Colonic mucosa (tissue), 4 donors: Measurements from ENCODE around the gene CCDC148. TPM values are rescaled to one million over a fixed set of nuclear protein-coding genes. Genes with fewer than 3 reads are reported as not detected.

Experiments
- DNase-seq: peaks from one replicate; pipeline ENCODE4 v3.0.0-alpha.2; 2020
- H3K27ac ChIP-seq: fragments of 200-600 bp; one replicate; pipeline ENCODE4 v1.8.0; 2021
- H3K27me3 ChIP-seq: fragments of 200-600 bp; one replicate; pipeline ENCODE4 v1.8.0; 2021
- H3K36me3 ChIP-seq: fragments of 200-600 bp; one replicate; pipeline ENCODE4 v1.8.0; 2021
- H3K4me1 ChIP-seq: fragments of 200-600 bp; one replicate; pipeline ENCODE4 v1.8.0; 2021; ENCODE audit warnings: mild to moderate bottlenecking
- H3K4me3 ChIP-seq: fragments of 200-600 bp; one replicate; pipeline ENCODE4 v1.8.0; 2021
- H3K9ac ChIP-seq, 2 donors: one replicate each; pipeline ENCODE4 v1.7.0; 2013; ENCODE audit warnings: control low read depth in 2 of 2, low read depth in 2 of 2, low read length in 2 of 2
- H3K9me3 ChIP-seq: fragments of 200-600 bp; one replicate; pipeline ENCODE4 v1.8.0; 2021
- intact Hi-C: fragments of 100-400 bp; cut with DNase I; formaldehyde crosslinking; loops from one replicate; pipeline ENCODE4 v1.14.1; 2022
- total RNA-seq, 2 donors: library from RNA; stranded (reverse); fragmentation: NEBNext Ultra II Directional in 1 of 2; extraction: Animal tissue kit (Norgen Biotek cat#: 25700) in 1 of 2; gene quantifications; one replicate each; pipeline ENCODE4 v1.2.1, GENCODE V29; 2021
- TF ChIP-seq, protein P1 (sequence below): fragments of 200-600 bp; IDR thresholded peaks from one replicate; pipeline ENCODE4 v1.8.0; 2022; ENCODE audit warnings: antibody characterized with exemption, mild to moderate bottlenecking
- donor health status: healthy.
- donor health status: DM: no; HTN: no; CAD: no.
- donor health status: DM: no; HTN: no; CAD: no.

Gene CCDC148
- total RNA-seq, 2 donors from 2014 or later, result 0.13 to 0.49 TPM

DNA sequence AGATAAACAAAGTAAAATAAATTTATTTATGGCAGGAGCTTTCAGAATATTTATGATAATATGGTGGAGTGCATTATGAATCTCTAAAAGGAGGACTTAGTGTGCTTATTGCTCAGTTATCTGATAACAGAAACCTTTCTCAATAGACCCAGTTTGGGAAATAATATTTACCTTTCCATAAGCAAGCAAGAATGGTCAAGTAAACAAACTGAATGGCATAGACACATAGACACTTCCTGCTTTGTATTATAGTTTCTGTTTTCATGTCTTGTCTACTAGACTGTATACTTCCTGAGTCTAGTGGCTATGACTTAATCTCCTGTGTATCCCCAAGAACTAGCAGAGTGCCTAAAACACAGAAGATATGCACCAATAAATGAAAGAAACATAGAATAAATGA is 267.0 kb downstream of the CCDC148 start:
- Histone ChIP-seq H3K4me3 (no peak overlapping the region), H3K27ac (no peak overlapping the region), H3K9me3 (no peaks in the 10 kb centered on the region), H3K27me3 (no peaks in the 10 kb centered on the region), H3K9ac (no peak overlapping the region), H3K36me3 (no peaks in the 10 kb centered on the region), H3K4me1 (peaks cover 5% of the 10 kb centered on the region)
- no peak for DNase-seq
- intact Hi-C loops, result loop anchor here (10.0 kb wide), 1 partner anchor 565 kb away; no protein-coding TSS in a partner anchor
- TF ChIP-seq, protein P1, sequence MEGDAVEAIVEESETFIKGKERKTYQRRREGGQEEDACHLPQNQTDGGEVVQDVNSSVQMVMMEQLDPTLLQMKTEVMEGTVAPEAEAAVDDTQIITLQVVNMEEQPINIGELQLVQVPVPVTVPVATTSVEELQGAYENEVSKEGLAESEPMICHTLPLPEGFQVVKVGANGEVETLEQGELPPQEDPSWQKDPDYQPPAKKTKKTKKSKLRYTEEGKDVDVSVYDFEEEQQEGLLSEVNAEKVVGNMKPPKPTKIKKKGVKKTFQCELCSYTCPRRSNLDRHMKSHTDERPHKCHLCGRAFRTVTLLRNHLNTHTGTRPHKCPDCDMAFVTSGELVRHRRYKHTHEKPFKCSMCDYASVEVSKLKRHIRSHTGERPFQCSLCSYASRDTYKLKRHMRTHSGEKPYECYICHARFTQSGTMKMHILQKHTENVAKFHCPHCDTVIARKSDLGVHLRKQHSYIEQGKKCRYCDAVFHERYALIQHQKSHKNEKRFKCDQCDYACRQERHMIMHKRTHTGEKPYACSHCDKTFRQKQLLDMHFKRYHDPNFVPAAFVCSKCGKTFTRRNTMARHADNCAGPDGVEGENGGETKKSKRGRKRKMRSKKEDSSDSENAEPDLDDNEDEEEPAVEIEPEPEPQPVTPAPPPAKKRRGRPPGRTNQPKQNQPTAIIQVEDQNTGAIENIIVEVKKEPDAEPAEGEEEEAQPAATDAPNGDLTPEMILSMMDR, result no peak

DNA sequence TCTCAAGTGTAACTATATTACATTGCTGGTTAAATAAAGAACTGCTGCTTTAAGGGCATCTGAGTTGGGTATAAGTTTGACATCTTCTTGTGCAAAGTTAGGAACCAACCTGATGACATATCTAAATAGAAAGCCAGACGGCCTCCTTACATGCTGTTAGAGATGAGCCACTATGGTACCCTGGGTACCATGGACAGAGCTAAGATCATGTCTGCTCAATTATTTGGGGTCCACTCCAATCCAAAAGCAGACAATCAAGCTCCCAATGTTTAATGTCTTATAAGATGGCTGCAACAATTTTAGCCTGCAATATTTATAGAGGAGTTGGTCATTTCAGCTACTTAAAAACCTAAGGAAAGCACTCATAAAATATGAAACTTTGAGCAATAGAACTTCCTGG is 268.6 kb downstream of the CCDC148 start:
- Histone ChIP-seq H3K9me3 (no peaks in the 10 kb centered on the region), H3K27me3 (no peaks in the 10 kb centered on the region), H3K9ac (no peak overlapping the region), H3K27ac (no peak overlapping the region), H3K4me3 (no peak overlapping the region), H3K4me1 (peaks cover 5% of the 10 kb centered on the region), H3K36me3 (no peaks in the 10 kb centered on the region)
- TF ChIP-seq, protein P1, result no peak
- DNase-seq, result no peak
- intact Hi-C loops, result loop anchor here (10.0 kb wide), 1 partner anchor 567 kb away; no protein-coding TSS in a partner anchor

DNA sequence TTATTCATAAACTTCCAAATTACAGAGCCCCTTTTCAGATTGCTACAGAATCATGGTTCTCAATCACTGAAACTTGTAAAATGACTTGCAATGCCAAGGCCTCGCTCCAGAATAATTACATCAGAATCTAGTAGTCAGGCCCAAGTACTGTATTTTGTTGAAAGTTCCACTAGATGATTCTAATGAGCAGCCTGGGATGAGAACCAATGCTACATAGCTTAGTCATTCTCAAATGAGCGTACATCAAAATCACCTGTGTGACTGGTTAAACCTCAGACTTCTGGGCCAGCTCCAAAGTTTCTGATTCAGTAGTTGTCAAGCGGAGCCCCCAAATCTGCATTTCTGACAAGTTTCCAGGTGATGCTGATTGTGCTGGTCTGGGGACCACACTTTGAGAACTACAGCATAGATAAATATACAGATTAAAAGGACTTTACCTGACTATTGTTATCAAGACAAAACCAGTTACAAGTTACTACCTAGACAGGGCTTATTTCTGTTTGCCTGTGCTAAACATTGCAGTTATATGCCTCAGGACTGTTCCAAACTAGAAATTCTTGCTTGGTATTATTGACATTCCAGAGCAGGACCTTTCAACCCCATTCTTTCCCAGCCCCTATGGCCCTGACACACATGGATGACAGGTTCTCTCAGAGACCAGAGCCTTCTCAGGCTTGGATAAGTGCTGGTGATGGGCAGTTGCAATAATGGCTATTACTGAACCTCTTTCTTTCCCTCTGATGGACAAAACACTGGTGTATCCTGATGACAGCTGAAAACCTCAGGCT is 271.8 kb downstream of the CCDC148 start:
- no peak overlapping the region for H3K9ac ChIP-seq
- no peak overlapping the region for H3K4me3 ChIP-seq
- intact Hi-C loops, result loop anchor here (10.0 kb wide), 1 partner anchor 570 kb away; no protein-coding TSS in a partner anchor
- no peaks in the 10 kb centered on the region for H3K27me3 ChIP-seq
- TF ChIP-seq, protein P1, result no peak
- no peaks in the 10 kb centered on the region for H3K36me3 ChIP-seq
- H3K4me1 ChIP-seq, result no peaks in the 10 kb centered on the region
- no peaks in the 10 kb centered on the region for H3K9me3 ChIP-seq
- H3K27ac ChIP-seq, result no peak overlapping the region
- no peak for DNase-seq

DNA sequence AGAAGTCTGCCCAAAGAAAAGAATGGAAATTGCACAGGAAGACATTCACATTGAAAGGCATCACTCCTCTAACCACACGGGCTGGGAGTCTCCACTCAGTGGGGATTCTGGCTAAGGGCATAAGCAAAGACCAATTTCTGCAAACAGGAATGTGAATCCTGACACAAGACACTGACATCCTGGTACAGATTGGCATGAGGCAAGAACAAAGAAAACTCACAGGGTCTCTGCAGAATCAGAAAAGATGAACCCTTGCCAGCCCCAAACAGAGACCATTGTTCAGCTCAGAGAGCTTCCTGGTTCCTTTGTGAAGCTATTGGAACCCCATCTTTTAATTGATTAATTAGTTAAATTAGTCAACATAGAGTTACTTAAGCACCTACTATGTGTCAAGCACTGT is 272.6 kb downstream of the CCDC148 start:
- Histone ChIP-seq H3K27me3 (no peaks in the 10 kb centered on the region), H3K9ac (no peak overlapping the region), H3K9me3 (no peaks in the 10 kb centered on the region), H3K4me3 (no peak overlapping the region), H3K36me3 (no peaks in the 10 kb centered on the region), H3K27ac (no peak overlapping the region), H3K4me1 (no peaks in the 10 kb centered on the region)
- DNase-seq, result no peak
- intact Hi-C loops, result loop anchor here (10.0 kb wide), 1 partner anchor 571 kb away; no protein-coding TSS in a partner anchor
- TF ChIP-seq, protein P1, result no peak

DNA sequence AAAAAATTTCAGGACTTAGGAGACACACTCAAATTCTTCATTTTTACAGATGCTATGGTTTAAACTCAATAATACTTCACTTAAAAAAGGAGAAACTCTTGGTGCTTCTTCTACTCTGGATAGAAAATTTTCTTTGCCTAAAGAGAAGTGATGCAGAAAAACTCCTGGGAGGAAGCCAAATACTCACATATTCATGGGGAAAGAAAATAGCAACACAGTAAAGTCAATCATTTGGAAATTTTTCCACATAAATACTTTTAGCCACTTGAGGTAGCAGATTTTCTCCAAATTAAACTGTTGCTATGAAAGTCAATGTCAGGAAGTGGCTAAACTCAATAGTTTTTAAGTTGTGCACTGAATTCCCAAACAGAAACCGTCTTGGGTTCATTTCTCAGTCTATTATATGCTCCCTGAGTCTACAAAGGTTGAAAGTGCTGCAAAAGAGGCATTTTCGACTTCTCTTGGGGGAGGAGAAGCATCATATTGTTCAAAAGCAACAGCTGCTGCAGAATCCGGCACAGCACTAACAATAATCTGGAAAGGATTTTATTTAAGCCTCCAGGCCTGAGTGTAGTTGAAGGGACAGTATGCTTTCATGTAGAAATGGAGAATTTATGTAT is 273.8 kb downstream of the CCDC148 start:
- Histone ChIP-seq H3K27me3 (no peaks in the 10 kb centered on the region), H3K4me1 (no peaks in the 10 kb centered on the region), H3K4me3 (no peak overlapping the region), H3K9ac (no peak overlapping the region), H3K27ac (no peak overlapping the region), H3K36me3 (no peaks in the 10 kb centered on the region), H3K9me3 (no peaks in the 10 kb centered on the region)
- no peak for DNase-seq
- TF ChIP-seq, protein P1, result no peak
- intact Hi-C loops, result loop anchor here (10.0 kb wide), 1 partner anchor 572 kb away; no protein-coding TSS in a partner anchor
